SK-N-SH treated with all-trans-retinoic acid at 6 μM for 48 hours (cell line): ENCODE results near the gene UBASH3B.

Experiments used
- ARNTL ChIP-seq: fragments of 450-650 bp; formaldehyde crosslinking; IDR thresholded peaks from 2 replicates; pipeline ENCODE4 v1.5.0; 2020; ENCODE audit warnings: low read depth, mild to moderate bottlenecking, moderate library complexity, borderline replicate concordance
- BACH2 ChIP-seq: fragments of 250-450 bp; sonication (Bioruptor Pico); IDR thresholded peaks from 2 replicates; pipeline ENCODE4 v1.9.0; 2021; ENCODE audit warnings: mild to moderate bottlenecking, borderline replicate concordance
- GLIS3 ChIP-seq: fragments of 250-450 bp; sonication (Bioruptor Pico); IDR thresholded peaks from 2 replicates; pipeline ENCODE4 v1.5.0; 2020; ENCODE audit warnings: mild to moderate bottlenecking, moderate library complexity
- PPARA ChIP-seq: fragments of 250-450 bp; sonication (Bioruptor Pico); IDR thresholded peaks from 2 replicates; pipeline ENCODE4 v1.5.0; 2020; ENCODE audit warnings: mild to moderate bottlenecking, borderline replicate concordance
- RARB ChIP-seq: fragments of 250-450 bp; sonication (Bioruptor Pico); IDR thresholded peaks from 2 replicates; pipeline ENCODE4 v1.8.0; 2021; ENCODE audit warnings: mild to moderate bottlenecking, moderate library complexity
- TCF4 ChIP-seq: fragments of 250-450 bp; sonication (Bioruptor Pico); IDR thresholded peaks from 2 replicates; pipeline ENCODE4 v1.8.0; 2021; ENCODE audit warnings: mild to moderate bottlenecking, moderate library complexity, borderline replicate concordance
- ZC3H10 ChIP-seq: fragments of 250-450 bp; sonication (Bioruptor Pico); IDR thresholded peaks from 2 replicates; pipeline ENCODE4 v1.5.1; 2021; ENCODE audit warnings: mild to moderate bottlenecking, moderate library complexity
- ZFP3 ChIP-seq: fragments of 250-450 bp; sonication (Bioruptor Pico); IDR thresholded peaks from 2 replicates; pipeline ENCODE4 v1.5.0; 2020; ENCODE audit warnings: mild to moderate bottlenecking, moderate library complexity
- ZFP30 ChIP-seq: fragments of 450-650 bp; formaldehyde crosslinking; IDR thresholded peaks from 2 replicates; pipeline ENCODE4 v1.5.0; 2022; ENCODE audit warnings: mild to moderate bottlenecking, moderate library complexity
- ZNF565 ChIP-seq: fragments of 450-650 bp; formaldehyde crosslinking; conservative IDR thresholded peaks from 2 replicates; pipeline ENCODE4 v1.5.0; 2020; ENCODE audit warnings: low read depth, mild to moderate bottlenecking, moderate library complexity
- TF ChIP-seq, protein P1 (sequence below): fragments of 250-450 bp; sonication (Bioruptor Pico); IDR thresholded peaks from 2 replicates; pipeline ENCODE4 v1.8.0; 2020; ENCODE audit warnings: mild to moderate bottlenecking, moderate library complexity, borderline replicate concordance

DNA sequence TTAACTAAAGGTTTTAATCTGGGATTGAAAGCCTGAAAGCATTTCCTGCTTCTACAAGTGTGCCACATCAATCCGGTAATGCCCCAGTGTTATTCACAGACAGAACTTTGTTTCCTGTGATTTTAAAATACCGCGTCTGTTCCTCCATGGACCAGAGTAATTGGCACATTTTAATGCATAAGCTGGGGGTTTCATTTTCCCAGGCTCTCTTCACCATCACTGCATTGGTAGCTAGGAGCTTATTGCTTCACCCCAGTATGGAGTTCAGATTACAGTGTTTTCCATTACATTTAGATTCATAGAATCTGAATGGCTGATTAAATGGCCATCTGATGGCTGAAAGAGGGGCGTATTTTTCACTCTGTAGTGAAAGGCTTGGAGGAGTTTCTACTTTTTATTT lies 157.1 kb downstream of the UBASH3B start:
- no peak for TF ChIP-seq ZC3H10
- no peak for TF ChIP-seq GLIS3 (CRISPR knock-in tag)
- no peak for TF ChIP-seq ZFP30 (CRISPR knock-in tag)
- no peak for TF ChIP-seq PPARA (CRISPR knock-in tag)
- TF ChIP-seq, protein P1, sequence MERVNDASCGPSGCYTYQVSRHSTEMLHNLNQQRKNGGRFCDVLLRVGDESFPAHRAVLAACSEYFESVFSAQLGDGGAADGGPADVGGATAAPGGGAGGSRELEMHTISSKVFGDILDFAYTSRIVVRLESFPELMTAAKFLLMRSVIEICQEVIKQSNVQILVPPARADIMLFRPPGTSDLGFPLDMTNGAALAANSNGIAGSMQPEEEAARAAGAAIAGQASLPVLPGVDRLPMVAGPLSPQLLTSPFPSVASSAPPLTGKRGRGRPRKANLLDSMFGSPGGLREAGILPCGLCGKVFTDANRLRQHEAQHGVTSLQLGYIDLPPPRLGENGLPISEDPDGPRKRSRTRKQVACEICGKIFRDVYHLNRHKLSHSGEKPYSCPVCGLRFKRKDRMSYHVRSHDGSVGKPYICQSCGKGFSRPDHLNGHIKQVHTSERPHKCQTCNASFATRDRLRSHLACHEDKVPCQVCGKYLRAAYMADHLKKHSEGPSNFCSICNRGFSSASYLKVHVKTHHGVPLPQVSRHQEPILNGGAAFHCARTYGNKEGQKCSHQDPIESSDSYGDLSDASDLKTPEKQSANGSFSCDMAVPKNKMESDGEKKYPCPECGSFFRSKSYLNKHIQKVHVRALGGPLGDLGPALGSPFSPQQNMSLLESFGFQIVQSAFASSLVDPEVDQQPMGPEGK (CRISPR knock-in tag): no peak
- TF ChIP-seq TCF4: no peak
- no peak for TF ChIP-seq ZFP3 (CRISPR knock-in tag)
- TF ChIP-seq ZNF565: no peak
- TF ChIP-seq RARB: no peak
- TF ChIP-seq ARNTL (CRISPR knock-in tag): no peak
- TF ChIP-seq BACH2 (CRISPR knock-in tag): no peak
